ENCODE measurements around the gene KCNK6.
"Not testable (repeated sequence)": the region's sequence is repeated elsewhere in the genome, so short reads cannot be mapped to it uniquely, and the experiment has no call there.

KCNK6 gene

DNA sequence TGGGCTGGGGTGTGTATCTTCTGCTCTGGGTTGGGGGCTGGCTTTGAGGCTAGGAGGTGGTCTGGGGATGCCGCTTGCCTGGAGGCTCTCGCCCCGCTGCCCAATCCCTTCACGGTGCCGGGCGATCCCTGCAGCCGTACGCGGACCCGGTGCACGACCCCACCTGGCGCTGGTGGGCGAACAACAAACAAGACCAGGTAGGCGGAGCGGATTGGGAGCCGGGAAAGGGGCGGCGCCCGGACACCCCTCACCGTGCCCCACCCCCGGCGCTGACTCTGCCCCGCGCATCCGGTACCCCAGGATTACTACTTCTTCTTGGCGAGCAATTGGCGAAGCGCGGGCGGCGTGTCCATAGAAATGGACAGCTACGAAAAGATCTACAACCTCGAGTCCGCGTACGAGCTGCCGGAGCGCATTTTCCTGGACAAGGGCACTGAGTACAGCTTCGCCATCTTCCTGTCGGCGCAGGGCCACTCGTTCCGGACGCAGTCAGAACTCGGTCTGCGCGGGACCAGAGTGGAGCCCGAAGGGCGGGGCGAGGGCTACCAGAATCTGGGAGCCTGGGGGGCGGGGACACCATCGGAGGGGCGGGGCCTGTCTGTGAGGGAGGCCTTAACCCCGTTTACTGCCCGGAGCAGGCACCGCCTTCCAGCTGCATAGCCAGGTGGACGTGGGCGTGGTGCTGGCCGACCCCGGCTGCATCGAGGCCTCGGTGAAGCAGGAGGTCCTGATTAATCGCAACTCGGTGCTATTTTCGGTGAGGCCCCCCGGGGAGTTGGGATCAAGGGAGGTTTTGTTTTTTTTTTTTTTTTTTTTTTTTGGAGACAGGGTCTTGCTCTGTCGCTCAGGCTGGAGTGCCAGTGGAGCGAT lies 42.7 kb downstream of the KCNK6 start:
- peak; percentile 71 for DNase-seq (ENCODE audit: low spot score)

DNA sequence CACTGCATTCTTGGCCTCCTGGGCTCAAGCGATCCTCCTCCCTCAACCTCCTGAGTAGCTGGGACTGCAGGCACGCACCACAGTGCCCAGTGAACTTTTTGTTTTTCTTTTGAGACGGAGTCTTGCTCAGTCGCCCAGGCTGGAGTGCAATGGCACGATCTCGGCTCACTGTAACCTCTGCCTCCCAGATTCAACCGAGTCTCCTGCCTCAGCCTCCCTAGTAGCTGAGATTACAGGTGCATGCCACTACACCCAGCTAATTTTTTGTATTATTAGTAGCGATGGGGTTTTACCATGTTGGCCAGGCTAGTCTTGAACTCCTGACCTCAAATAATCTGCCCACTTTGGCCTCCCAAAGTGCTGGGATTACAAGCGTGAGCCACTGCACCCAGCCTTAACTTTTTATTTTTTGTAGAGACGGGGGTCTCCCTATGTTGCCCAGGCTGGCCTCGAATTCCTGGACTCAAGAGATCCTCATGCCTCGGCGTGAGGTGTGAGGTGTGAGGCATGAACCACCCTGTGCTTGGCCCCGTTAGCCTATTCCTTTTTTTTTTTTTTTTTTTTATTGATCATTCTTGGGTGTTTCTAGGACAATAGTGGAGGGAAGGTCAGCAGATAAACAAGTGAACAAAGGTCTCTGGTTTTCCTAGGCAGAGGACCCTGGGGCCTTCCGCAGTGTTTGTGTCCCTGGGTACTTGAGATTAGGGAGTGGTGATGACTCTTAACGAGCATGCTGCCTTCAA lies 43.5 kb downstream of the KCNK6 start:
- DNase-seq (ENCODE audit: low spot score) = not testable (repeated sequence)

DNA sequence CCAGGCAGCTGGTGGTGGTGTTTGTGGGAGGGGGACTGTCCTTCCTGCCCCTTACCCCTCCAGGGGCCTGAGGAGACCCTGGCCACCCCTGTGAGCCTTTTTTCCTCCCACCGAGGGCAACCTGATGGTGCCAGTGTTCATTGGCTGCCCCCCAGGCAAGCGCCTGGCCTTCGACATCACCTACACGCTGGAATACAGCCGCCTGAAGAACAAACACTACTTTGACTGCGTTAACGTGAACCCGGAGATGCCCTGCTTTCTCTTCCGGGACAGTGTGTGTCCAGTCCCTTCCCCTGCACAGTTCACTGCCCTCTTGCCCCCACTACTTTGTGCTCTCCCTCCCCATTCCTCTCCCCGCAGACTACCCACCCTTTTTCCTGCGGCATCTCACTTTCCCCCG lies 47.4 kb downstream of the KCNK6 start:
- DNase-seq (ENCODE audit: low spot score) = no peak

DNA sequence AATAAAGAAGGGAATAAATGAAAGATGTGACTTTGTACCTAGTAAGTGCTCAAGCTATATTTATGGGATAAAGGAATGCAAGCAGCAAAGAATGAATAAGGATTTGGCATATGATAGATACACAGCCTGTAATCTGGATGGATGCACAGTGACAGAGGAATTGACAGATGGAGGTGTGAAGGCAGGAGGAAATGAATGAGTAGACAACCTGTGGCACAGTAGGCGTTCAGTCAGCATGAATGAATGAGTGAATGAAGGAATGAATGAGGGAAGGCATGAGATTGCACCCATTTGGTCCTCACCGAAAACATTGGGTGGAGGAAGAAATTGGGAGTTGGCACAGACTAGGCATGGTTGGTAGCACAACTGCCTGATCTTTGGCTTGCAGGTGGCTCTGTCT lies 49.9 kb downstream of the KCNK6 start:
- no peak for DNase-seq (ENCODE audit: low spot score)

DNA sequence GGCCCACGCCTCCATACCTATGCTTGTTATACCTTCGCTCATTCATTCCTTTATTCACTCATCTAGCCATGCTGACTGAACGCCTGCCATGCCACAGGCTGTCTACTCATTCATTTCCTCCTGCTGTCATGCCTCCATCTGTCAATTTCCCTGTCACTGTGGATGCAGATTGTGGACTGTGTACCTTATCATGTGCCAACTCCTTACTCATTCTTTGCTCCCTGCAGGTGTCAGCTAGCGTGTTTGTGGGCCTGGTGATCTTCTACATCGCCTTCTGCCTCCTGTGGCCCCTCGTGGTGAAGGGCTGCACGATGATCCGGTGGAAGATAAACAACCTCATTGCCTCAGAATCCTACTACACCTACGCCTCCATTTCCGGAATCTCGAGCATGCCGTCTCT lies 50.7 kb downstream of the KCNK6 start:
- no peak for DNase-seq (ENCODE audit: low spot score)

DNA sequence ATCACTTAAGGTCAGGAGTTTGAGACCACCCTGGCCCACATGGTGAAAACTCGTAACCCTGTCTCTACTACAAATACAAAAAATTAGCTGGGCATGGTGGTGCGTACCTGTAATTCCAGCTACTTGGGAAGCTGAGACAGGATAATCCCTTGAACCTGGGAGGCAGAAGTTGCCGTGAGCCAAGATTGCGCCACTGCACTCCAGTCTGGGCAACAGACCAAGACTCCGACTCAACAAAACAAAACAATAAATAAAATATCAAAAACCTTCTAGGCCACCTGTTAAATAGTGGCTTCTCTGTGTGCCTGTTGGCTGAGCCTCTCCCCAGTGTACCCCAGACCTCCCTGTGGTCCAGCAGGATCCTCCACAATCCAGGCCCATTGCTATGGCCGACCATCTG lies 51.4 kb downstream of the KCNK6 start:
- DNase-seq (ENCODE audit: low spot score) = no peak

DNA sequence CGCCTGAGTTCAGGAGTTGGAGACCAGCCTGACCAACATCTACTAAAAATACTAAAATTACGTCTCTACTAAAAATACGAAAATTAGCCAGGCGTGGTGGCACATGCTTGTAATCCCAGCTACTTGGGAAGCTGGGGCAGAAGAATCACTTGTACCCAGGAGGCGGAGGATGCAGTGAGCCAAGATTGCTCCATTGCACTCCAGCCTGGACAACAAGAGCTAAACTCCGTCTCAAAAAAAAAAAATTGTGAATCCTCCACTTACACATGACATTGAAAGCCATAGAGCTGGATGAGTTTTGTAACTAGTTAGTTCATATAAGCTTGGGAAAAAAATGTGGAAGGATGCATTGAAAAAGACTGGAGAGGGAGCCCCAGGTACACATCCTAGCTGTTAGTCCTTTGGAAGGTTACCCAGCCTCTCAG lies 54.3 kb downstream of the KCNK6 start:
- DNase-seq (ENCODE audit: low spot score) = no peak

DNA sequence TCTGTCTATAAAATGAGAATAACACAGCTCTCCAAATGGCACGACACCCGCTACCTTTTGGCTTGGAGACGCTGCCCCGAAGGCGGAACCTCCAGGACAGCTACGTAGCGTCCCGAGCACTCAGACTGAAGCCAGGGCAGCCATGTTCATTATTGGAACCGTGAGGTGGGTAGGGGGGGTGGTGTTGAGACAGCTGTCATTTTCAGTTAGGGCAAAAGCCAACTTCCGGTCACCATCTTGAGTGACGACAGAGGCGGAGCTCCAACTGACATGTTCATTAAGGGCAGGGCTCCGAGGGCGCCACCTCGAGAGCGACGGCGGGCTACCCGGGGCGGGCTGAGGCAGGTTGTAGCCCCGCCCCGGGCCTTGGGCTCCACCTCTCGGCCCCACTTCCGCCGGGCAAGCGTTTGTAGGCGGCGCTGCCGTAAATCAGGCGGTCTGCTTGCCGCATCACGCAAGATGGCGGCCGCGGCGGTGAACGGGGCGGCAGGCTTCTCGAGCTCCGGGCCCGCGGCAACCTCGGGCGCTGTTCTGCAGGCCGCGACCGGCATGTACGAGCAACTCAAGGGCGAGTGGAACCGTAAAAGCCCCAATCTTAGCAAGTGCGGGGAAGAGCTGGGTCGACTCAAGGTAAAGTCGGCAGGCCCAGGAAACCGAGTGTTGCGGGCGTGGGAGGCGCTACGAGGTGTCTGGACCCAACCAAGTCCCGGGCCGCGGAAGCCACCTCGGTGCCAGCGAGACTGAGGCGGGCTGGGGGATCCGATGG lies 54.9 kb downstream of the KCNK6 start, which contains the start of gene PSMD8:
PSMD8 (plus strand) TSS at position 240 of the 766 bp plus-strand sequence; CDS start at position 271, 31 bp downstream.
- DNase-seq (ENCODE audit: low spot score) = peak; percentile 99

DNA sequence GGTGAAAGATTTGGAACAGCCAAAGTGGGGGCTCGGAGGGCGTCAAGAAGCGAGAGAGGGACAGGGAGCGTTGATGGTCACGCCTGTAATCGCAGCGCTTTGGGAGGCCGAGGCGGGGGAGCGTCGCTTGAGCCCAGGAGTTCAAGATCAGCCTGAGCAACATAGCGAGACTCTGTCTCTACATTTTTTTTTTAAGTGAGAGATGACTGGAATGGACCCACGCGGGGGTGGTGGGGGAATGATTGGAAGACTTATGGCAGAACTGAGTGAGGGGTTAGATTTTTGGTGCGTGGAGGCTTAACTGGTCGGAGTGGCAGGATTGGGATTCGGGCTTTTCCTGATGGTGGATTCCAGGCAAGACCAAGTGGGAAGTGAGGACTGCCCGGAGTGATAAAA lies 55.5 kb downstream of the KCNK6 start:
- DNase-seq (ENCODE audit: low spot score) = no peak

DNA sequence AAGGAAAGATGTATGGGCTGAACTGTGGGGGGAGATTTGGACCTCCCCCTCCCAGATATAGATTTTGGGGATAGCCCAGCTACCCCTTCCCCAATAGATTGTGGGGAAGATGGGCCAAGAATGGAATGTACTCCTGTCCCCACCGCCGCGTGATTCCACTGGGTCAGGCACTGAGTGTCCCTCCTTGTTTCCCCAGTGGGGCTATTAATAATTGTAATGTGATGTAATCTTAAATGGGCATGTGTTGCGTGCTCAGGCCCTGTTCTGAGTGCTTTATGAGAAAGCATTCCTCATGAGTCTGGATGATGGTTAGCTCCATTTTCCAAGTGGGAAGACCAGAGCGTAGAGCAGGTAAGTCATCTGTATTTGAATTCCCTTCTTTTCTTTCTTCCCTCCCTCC lies 56.1 kb downstream of the KCNK6 start:
- no peak for DNase-seq (ENCODE audit: low spot score)

DNA sequence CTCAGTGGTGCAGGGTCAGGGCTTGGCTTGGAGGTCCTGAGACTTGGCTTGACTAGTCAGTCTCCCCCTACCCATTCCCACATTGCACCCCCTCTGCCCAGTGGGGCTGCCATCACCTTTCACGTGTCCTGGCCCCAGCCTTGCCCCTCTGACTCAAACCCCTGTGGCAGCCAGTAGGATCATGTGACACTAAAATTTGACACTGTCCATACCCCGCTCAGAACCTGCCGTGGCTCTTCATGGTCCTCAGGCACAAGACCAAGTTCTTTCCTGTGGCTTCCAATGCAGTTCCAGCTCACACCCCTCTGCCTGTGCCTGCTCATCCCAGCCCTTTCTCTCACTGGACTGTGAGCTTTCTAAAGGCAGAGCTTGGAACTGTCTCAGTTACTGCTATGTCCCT lies 56.9 kb downstream of the KCNK6 start:
- no peak for DNase-seq (ENCODE audit: low spot score)

DNA sequence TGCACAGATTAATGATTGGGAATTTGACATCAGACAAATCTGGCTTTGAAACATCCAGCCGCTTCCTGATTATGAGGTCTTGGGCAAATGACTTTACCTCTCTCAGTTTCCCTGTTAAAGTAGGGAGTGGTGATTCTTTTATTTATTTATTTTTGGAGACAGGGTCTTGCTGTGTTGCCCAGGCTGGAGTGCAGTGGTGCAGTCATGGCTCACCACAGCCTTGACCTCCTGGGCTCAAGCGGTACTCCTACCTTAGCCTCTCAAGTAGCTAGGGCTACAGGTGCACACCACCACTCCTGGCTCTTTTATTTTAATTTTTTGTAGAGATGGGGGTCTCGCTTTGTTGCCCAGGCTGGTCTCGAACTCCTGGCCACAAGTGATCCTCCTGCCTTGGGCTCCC lies 57.4 kb downstream of the KCNK6 start:
- no peak for DNase-seq (ENCODE audit: low spot score)

DNA sequence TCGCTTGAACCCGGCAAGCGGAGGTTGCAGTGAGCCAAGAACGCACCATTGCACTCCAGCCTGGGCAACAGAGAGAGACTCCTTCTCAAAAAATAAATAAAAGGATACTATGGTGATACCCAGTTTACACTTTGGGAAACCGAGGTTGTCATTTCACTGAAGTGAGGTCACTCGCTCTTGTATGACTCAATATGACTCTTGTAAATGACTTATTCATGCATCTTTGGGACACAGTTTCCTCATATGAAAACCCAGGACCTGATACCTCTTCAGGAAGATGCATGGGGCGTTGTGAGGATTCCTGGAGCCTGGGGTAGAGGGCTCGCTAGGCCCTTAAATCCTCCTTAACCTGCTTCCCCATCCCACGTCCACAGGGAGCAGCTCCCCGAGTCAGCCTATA lies 59.2 kb downstream of the KCNK6 start:
- no peak for DNase-seq (ENCODE audit: low spot score)

DNA sequence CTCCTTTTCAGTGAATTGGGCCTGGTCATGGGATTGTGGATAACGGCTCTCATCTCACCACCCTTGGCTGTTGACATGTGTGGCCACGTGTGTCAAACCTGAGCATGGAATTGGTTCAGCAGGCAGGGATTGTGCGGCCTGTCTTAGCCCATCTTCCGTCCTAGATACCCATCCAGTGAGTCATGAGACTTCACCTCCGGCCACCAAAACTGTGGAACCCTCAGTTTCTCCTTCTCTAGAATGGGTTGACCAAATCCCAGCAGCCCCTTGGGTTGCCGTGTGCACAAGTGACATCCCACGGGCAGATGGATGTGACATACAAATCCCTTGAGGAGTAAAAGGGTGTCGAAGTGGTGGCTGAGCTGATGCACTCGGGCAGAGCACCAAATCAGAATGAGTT lies 61.5 kb downstream of the KCNK6 start:
- DNase-seq (ENCODE audit: low spot score) = no peak

Measured in CD4-positive, alpha-beta T cell treated with Interleukin-15 for 4 hours (primary cell).